CD14-positive monocyte (primary cell): Measurements from ENCODE around the gene BCO1. TPM values are rescaled to one million over a fixed set of nuclear protein-coding genes. Genes with fewer than 3 reads are reported as not detected.

Experiments
- DNase-seq, 3 donors: peaks; one replicate each; pipeline ENCODE4 v3.0.0-alpha.2; 2011 to 2022
- H2AFZ ChIP-seq: 2 replicates; pipeline ENCODE4 v1.6.0; 2012; ENCODE audit warnings: mild to moderate bottlenecking, low read depth, low read length, inconsistent platforms; ENCODE audit not compliant: insufficient read depth, poor library complexity, severe bottlenecking
- H3K27ac ChIP-seq, 2 donors: 1 replicate in 1 of 2; 2 replicates in 1 of 2; pipeline ENCODE4 v1.5.1; 2012 to 2013; ENCODE audit warnings: low read length in 2 of 2, control low read depth in 1 of 2, inconsistent platforms in 1 of 2, low read depth in 1 of 2, mild to moderate bottlenecking in 1 of 2
- H3K27me3 ChIP-seq, 2 donors: one replicate each; pipeline versions ENCODE4 v1.6.0 to v1.6.1; 2011 to 2013; ENCODE audit warnings: low read length in 2 of 2; ENCODE audit not compliant: control insufficient read depth in 2 of 2, insufficient read depth in 2 of 2
- H3K36me3 ChIP-seq, 2 donors: replicated peaks in 1 of 2; 1 replicate in 1 of 2; 2 replicates in 1 of 2; pipeline versions ENCODE4 v1.5.1 to v1.6.1; 2012 to 2013; ENCODE audit warnings: low read length in 2 of 2, control low read depth in 1 of 2, inconsistent platforms in 1 of 2, mild to moderate bottlenecking in 1 of 2; ENCODE audit not compliant: insufficient read depth in 2 of 2, control insufficient read depth in 1 of 2
- H3K4me1 ChIP-seq, 2 donors: 1 replicate in 1 of 2; 2 replicates in 1 of 2; pipeline versions ENCODE4 v1.5.1 to v1.6.1; 2012 to 2013; ENCODE audit warnings: low read length in 2 of 2, control low read depth in 1 of 2, inconsistent platforms in 1 of 2, mild to moderate bottlenecking in 1 of 2, moderate library complexity in 1 of 2; ENCODE audit not compliant: insufficient read depth in 2 of 2, control insufficient read depth in 1 of 2
- H3K4me2 ChIP-seq: replicated peaks from 2 replicates; pipeline ENCODE3; 2012; ENCODE audit warnings: low read length, moderate library complexity, mild to moderate bottlenecking; ENCODE audit not compliant: poor library complexity, severe bottlenecking; ENCODE audit errors: extremely low read depth
- H3K4me3 ChIP-seq, 3 experiments: fragments of 200-600 bp in 1 of 3; sonication (generic) in 1 of 3; replicated peaks in 1 of 3; 1 replicate in 2 of 3; 2 replicates in 1 of 3; pipeline ENCODE4 v1.5.1; 2011 to 2013; ENCODE audit warnings: low read length in 3 of 3, mild to moderate bottlenecking in 3 of 3, control low read depth in 2 of 3, low read depth in 2 of 3, inconsistent platforms in 1 of 3, moderate library complexity in 1 of 3
- H3K79me2 ChIP-seq: 2 replicates; pipeline ENCODE4 v1.6.0; 2012; ENCODE audit warnings: mild to moderate bottlenecking, control low read depth, inconsistent platforms, low read length, moderate library complexity; ENCODE audit not compliant: insufficient read depth
- H3K9ac ChIP-seq: 2 replicates; pipeline ENCODE4 v1.6.0; 2017; ENCODE audit warnings: low read length, mild to moderate bottlenecking; ENCODE audit not compliant: insufficient read depth, poor library complexity, severe bottlenecking
- H3K9me3 ChIP-seq, 2 donors: replicated peaks in 1 of 2; 1 replicate in 1 of 2; 2 replicates in 1 of 2; pipeline versions ENCODE4 v1.5.1 to v1.6.1; 2012 to 2013; ENCODE audit warnings: low read length in 2 of 2, control low read depth in 1 of 2; ENCODE audit not compliant: control insufficient read depth in 1 of 2, insufficient read depth in 1 of 2
- H4K20me1 ChIP-seq: 2 replicates; pipeline ENCODE4 v1.6.0; 2012; ENCODE audit warnings: mild to moderate bottlenecking, low read length, control low read depth, moderate library complexity; ENCODE audit not compliant: insufficient read depth
- H3K27ac Mint-ChIP-seq, 7 donors: one replicate each; pipeline ENCODE4 v1.8.0; 2020; ENCODE audit warnings: mild to moderate bottlenecking in 7 of 7, mixed read lengths in 7 of 7, moderate library complexity in 6 of 7, inconsistent platforms in 2 of 7
- H3K27me3 Mint-ChIP-seq, 3 donors: one replicate each; pipeline ENCODE4 v1.8.0; 2021 to 2022; ENCODE audit warnings: low read depth in 3 of 3, mild to moderate bottlenecking in 3 of 3, mixed read lengths in 3 of 3, moderate library complexity in 3 of 3, inconsistent platforms in 1 of 3
- H3K36me3 Mint-ChIP-seq, 2 donors: one replicate each; pipeline ENCODE4 v1.8.0; 2020; ENCODE audit warnings: mixed read lengths in 2 of 2, inconsistent platforms in 1 of 2, mild to moderate bottlenecking in 1 of 2
- H3K4me1 Mint-ChIP-seq: one replicate; pipeline ENCODE4 v1.8.0; 2020; ENCODE audit warnings: mild to moderate bottlenecking, mixed read lengths
- H3K4me3 Mint-ChIP-seq, 2 donors: one replicate each; pipeline ENCODE4 v1.8.0; 2020; ENCODE audit warnings: mild to moderate bottlenecking in 2 of 2, mixed read lengths in 2 of 2, moderate library complexity in 1 of 2
- H3K9me3 Mint-ChIP-seq, 7 donors: one replicate each; pipeline ENCODE4 v1.8.0; 2020 to 2022; ENCODE audit warnings: mixed read lengths in 7 of 7, mild to moderate bottlenecking in 6 of 7, moderate library complexity in 6 of 7, inconsistent platforms in 2 of 7
- WGBS: methylation state at CpG from one replicate; pipeline ENCODE4 v1.1.5; 2013; ENCODE audit warnings: missing lambda C conversion rate; ENCODE audit not compliant: insufficient coverage; 5-methylcytosine and 5-hydroxymethylcytosine counted together
- intact Hi-C, 2 donors: fragments of 100-400 bp; cut with micrococcal nuclease; formaldehyde crosslinking; loops; one replicate each; pipeline versions ENCODE4 v1.15.0 to v1.15.1; 2023
- polyA plus RNA-seq, 3 donors: library from polyadenylated mRNA; depleted of rRNA in 1 of 3; unstranded in 2 of 3; stranded (reverse) in 1 of 3; fragments of 300-500 nt in 2 of 3; fragments of >200 nt in 1 of 3; fragmentation: Illumina TruSeq in 2 of 3; gene quantifications; 1 replicate in 2 of 3; 2 replicates in 1 of 3; pipeline ENCODE4 v1.2.3, GENCODE V29; 2012 to 2021
- TF ChIP-seq, protein P1 (sequence below): fragments of 200-600 bp; IDR thresholded peaks from one replicate; pipeline ENCODE4 v1.8.0; 2022; ENCODE audit warnings: antibody characterized with exemption, mild to moderate bottlenecking

Gene BCO1
- polyA plus RNA-seq, 3 donors, result not detected

- Mint-ChIP-seq H3K27me3 (peaks cover 0 to 2% (median 0%) of the 10 kb centered on the region in 3 donors), H3K27ac (no peak overlapping the region), H3K36me3 (peaks cover 0 to 4% of the 10 kb centered on the region in 2 donors), H3K4me3 (no peak overlapping the region), H3K9me3 (peaks cover 0 to 2% (median 0%) of the 10 kb centered on the region in 7 donors), H3K4me1 (peaks cover 3% of the 10 kb centered on the region)
- Histone ChIP-seq H3K79me2 (no peaks in the 10 kb centered on the region), H2AFZ (no peak overlapping the region), H3K4me2 (no peak overlapping the region), H4K20me1 (no peaks in the 10 kb centered on the region), H3K36me3 (no peaks in the 10 kb centered on the region), H3K27ac (no peak overlapping the region), H3K9ac (no peak overlapping the region), H3K4me3 (no peak overlapping the region), H3K9me3 (no peaks in the 10 kb centered on the region), H3K27me3 (no peaks in the 10 kb centered on the region), H3K4me1 (no peaks in the 10 kb centered on the region)
- intact Hi-C loops, result no loop called here
- TF ChIP-seq, protein P1, sequence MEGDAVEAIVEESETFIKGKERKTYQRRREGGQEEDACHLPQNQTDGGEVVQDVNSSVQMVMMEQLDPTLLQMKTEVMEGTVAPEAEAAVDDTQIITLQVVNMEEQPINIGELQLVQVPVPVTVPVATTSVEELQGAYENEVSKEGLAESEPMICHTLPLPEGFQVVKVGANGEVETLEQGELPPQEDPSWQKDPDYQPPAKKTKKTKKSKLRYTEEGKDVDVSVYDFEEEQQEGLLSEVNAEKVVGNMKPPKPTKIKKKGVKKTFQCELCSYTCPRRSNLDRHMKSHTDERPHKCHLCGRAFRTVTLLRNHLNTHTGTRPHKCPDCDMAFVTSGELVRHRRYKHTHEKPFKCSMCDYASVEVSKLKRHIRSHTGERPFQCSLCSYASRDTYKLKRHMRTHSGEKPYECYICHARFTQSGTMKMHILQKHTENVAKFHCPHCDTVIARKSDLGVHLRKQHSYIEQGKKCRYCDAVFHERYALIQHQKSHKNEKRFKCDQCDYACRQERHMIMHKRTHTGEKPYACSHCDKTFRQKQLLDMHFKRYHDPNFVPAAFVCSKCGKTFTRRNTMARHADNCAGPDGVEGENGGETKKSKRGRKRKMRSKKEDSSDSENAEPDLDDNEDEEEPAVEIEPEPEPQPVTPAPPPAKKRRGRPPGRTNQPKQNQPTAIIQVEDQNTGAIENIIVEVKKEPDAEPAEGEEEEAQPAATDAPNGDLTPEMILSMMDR, result no peak
- no peak for DNase-seq
- WGBS, result 100% methylated on average over 1 of the region's 6 CpGs
These were observed 97.2 kb downstream of the BCO1 start for GRCh38 chr16:81335669-81336068.

DNA sequence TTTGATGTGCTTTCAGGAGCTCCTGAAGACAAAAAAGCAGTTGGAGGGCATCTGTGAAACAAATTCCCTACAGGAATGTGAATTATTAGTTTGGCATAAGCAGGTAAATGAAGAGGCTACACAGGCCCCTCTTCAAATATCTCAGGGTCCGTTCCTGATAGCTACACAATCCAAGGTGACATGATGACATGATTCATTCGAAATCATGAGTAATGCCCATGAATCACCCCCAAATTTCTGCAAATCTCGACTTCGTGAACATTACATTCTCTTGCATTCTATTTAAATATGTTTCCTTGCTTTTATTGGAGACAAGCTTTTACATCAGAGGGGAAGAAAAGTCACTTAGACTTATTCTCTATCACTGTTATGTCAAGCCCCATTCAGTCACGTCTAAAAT, 98.6 kb downstream of the BCO1 start:
- no peak for DNase-seq
- TF ChIP-seq, protein P1, result no peak
- H3K4me2 ChIP-seq, result no peak overlapping the region
- 80% methylated on average over 1 of the region's 5 CpGs for WGBS
- intact Hi-C loops, result no loop called here
- Mint-ChIP-seq H3K36me3 (peaks cover 0 to 4% of the 10 kb centered on the region in 2 donors), H3K27ac (no peak overlapping the region), H3K27me3 (peaks cover 0 to 2% (median 0%) of the 10 kb centered on the region in 3 donors), H3K4me3 (no peak overlapping the region), H3K4me1 (peaks cover 3% of the 10 kb centered on the region), H3K9me3 (peaks cover 0 to 7% (median 2%) of the 10 kb centered on the region in 7 donors)
- H3K4me3 ChIP-seq, result no peak overlapping the region
- H3K36me3 ChIP-seq, result no peaks in the 10 kb centered on the region
- H3K79me2 ChIP-seq, result no peaks in the 10 kb centered on the region
- H3K4me1 ChIP-seq, result no peaks in the 10 kb centered on the region
- no peaks in the 10 kb centered on the region for H3K27me3 ChIP-seq
- H3K9ac ChIP-seq, result no peak overlapping the region
- no peak overlapping the region for H3K27ac ChIP-seq
- no peaks in the 10 kb centered on the region for H4K20me1 ChIP-seq
- H3K9me3 ChIP-seq, result no peaks in the 10 kb centered on the region
- no peak overlapping the region for H2AFZ ChIP-seq

Other genes with a start within 250 kb of the BCO1 start
- gene CMC2, start 231.8 kb upstream of the BCO1 start, polyA plus RNA-seq, result 10 to 100 TPM; 55.3 to 79.5 (median 70.7) TPM
- gene CENPN, start 231.5 kb upstream of the BCO1 start, polyA plus RNA-seq, result 1 to 10 TPM; 2.5 to 4.9 (median 4.4) TPM
- 10 to 100 TPM; 10.9 to 17.6 (median 13.2) TPM for gene ATMIN, start 202.8 kb upstream of the BCO1 start, polyA plus RNA-seq
- gene C16orf46, start 161.5 kb upstream of the BCO1 start, polyA plus RNA-seq, result under 1 TPM in 2 of 3 donors, not detected in 1; 0.37 to 0.42 TPM
- gene GCSH, start 142.3 kb upstream of the BCO1 start, polyA plus RNA-seq, result 1 to 10 TPM in 2 of 3 donors, under 1 TPM in 1; 0.77 to 2.0 (median 1.0) TPM
- gene GAN, start 76.3 kb downstream of the BCO1 start, polyA plus RNA-seq, result 1 to 10 TPM in 2 of 3 donors, under 1 TPM in 1; 0.89 to 1.2 (median 1.0) TPM
- gene CMIP, start 206.1 kb downstream of the BCO1 start, polyA plus RNA-seq, result 10 to 100 TPM in 1 of 3 donors, under 1 TPM in 2; 0.85 to 61.9 (median 0.93) TPM